Skin epidermis (tissue), 12 donors: ENCODE results near the gene OR2T33.
"Not testable (repeated sequence)": the region's sequence is repeated elsewhere in the genome, so short reads cannot be mapped to it uniquely, and the experiment has no call there.

ENCODE experiments used
- H3K27ac ChIP-seq, 21 experiments: fragments of 200-600 bp; sonication (generic) in 11 of 21; one replicate each; pipeline ENCODE4 v1.5.0; 2020; ENCODE audit warnings: mild to moderate bottlenecking in 3 of 21, inconsistent platforms in 2 of 21, moderate library complexity in 2 of 21
- H3K4me3 ChIP-seq, 7 experiments: fragments of 200-600 bp; sonication (generic) in 2 of 7; one replicate each; pipeline ENCODE4 v1.5.0; 2020; ENCODE audit warnings: inconsistent platforms in 2 of 7, mild to moderate bottlenecking in 2 of 7, moderate library complexity in 1 of 7

Gene OR2T33, protein sequence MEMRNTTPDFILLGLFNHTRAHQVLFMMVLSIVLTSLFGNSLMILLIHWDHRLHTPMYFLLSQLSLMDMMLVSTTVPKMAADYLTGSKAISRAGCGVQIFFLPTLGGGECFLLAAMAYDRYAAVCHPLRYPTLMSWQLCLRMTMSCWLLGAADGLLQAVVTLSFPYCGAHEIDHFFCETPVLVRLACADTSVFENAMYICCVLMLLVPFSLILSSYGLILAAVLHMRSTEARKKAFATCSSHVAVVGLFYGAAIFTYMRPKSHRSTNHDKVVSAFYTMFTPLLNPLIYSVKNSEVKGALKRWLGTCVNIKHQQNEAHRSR

DNA sequence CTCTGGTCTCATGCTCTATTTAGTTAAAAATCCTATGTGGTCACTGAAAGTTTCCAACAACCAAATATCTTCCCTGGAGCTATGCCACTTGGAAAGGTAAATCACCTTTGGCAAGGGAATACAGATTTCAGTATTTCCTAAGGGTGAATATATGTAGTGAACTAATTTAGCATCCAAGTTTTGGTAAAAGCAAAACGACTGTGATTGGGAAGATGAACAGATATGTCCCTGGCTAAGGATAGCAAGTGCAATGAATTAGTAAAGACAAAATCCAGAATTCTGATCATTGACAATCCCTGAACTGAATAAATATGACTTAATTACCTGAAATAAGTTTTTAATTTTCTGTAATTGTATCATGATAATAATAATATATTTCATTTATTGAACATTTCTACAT lies at the start of gene OR2T33:
Gene OR2T33, minus strand, starts transcription at position 101 of the 400 bp plus-strand sequence. CDS start 4,162 bp downstream, outside the sequence.
- H3K4me3 ChIP-seq = no peak within 1 kb of the TSS
- H3K27ac ChIP-seq = no peak within 1 kb of the TSS

DNA sequence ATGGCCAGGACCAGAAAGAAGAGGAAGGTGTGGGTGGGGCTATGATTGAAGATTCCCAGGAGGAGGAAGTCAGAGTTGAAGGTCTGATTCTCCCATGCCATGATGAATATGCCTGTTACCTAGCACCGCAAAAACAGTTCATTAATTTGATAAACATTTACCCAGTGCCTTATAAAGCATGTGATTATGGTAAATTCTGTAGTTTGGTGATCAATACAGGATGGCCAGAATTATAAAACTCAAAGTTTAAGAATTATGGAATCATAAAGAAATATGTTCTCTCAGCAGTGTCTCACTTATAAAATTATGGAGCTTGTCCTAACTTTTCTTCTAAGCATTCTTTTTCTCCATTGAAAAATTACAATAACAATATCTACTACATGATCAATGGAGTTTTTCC lies 46.7 kb upstream of the OR2T33 start, which contains the start of gene OR2M7:
Gene OR2M7, minus strand, starts transcription at position 101 of the 400 bp plus-strand sequence. Its CDS starts 0 bp downstream, at position 101.
- no peak within 1 kb of the TSS for H3K4me3 ChIP-seq
- H3K27ac ChIP-seq = no peak within 1 kb of the TSS

DNA sequence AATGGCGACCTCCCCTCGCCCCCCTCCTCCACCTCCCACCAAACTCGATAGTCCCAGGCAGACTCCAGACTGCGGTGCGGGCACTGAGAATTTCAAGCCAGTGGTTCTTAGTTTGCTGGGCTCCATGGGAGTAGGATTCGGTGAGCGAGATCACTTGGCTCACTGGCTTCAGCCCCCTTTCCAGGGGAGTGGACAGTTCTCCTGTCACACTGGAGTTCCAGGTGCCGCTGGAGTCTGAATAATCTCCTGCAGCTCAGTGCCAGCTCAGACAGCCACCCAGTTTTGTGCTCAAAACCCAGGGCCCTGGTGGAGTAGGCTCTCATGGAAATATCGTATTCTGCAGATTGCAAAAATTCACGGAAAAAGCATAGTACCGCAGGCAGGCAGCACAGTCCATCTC lies 39.0 kb upstream of the OR2T33 start:
- H3K27ac ChIP-seq = no peak overlapping the region

DNA sequence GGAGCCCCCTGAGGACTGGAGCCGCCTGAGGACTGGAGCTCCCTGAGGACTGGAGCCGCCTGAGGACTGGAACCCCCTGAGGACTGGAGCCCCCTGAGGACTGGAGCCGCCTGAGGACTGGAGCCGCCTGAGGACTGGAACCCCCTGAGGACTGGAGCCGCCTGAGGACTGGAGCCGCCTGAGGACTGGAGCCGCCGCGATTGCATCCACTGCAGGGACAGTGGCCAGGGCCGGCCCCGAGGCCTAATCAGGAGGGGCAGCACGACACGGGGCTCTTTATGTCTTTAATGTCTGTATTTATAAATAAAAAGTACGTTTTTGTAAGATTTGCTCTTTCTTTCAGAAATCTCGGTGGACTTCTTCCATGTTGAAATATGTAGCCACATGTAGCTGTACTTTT lies 29.0 kb upstream of the OR2T33 start:
- H3K27ac ChIP-seq = not testable (repeated sequence)

More for the DNA sequence above, 39.0 kb upstream of the OR2T33 start:
- no peak overlapping the region for H3K4me3 ChIP-seq

DNA sequence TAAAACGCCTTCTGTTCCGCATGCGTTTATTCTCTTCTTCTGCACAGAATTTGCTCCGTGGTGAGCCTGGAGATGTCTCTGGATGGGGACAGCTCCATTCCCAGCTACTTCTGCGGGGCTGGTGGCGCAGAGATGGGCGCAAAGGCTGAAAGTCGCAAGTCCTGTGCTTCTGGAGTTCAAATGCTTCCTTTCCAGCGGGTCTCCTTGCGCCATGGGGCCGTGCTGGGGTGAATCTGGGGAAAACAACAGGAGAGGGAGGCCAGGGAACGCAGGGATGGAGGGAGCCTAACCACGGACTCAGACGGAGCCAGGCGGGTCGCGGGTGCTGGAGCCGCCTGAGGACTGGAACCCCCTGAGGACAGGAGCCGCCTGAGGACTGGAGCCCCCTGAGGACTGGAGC lies 28.3 kb upstream of the OR2T33 start:
- Histone ChIP-seq H3K4me3 (no peak overlapping the region), H3K27ac (no peak overlapping the region)

More for the DNA sequence above, 29.0 kb upstream of the OR2T33 start:
- not testable (repeated sequence) for H3K4me3 ChIP-seq

DNA sequence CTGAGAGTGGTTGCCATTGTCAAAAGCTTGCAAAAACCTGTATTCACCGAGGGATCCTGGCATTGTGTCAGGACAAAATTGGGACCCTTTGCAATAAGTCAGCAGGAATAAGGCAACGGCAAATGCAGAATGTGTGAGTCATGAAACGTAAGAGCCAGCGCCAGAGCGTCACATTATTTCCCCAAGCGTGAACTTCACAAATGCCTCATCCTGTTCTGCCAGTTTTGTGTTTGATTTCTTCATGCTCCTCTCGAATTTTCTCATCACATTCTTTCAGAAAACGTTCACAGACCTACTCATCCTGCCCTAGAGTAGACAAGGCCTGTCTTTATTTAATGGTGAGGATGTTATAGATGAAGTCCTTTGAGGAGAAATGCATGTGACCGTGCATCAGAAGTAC lies 27.9 kb upstream of the OR2T33 start:
- not testable (repeated sequence) for H3K4me3 ChIP-seq, H3K27ac ChIP-seq

DNA sequence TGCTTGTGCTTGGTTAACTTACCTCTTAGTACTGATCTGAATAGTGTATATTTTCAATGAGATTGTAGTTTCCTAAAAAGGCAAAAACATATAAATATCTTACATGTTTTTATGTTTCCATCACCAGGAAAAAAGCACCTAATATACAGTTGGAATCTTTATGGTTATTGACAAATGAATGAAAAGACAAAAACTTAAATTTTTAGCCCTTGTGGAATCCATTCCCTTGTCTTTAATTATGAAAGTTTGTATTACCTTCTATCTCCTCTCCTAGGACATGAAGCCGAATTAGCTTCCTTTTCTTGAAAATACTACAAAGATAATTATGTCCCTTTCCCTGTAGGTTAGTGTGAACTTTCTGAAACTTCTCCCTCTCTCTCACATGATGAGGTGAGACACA lies 25.5 kb upstream of the OR2T33 start, which contains the start of gene OR2T12:
Gene OR2T12, minus strand, starts transcription at position 101 of the 400 bp plus-strand sequence. CDS start 7,846 bp downstream, outside the sequence.
- H3K27ac ChIP-seq = no peak within 1 kb of the TSS
- no peak within 1 kb of the TSS for H3K4me3 ChIP-seq

DNA sequence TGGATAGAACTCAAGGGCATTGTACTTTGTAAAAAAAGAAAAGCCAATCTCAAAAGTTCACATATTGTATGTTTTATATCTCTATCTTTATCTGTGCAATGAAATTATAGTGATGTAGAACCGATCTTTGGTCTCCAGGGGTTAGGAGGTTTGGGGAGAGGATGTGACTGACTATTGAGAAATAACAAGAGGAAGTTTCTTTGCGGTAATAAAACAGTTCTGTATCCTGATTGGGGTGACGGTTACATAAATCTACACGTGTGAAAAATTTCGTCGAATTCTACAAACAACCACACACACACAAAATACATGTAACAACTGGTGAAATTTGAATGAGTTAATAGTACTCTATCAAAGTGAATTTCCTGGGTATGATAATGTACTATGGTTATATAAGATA lies 10.6 kb upstream of the OR2T33 start:
- H3K4me3 ChIP-seq = no peak overlapping the region

DNA sequence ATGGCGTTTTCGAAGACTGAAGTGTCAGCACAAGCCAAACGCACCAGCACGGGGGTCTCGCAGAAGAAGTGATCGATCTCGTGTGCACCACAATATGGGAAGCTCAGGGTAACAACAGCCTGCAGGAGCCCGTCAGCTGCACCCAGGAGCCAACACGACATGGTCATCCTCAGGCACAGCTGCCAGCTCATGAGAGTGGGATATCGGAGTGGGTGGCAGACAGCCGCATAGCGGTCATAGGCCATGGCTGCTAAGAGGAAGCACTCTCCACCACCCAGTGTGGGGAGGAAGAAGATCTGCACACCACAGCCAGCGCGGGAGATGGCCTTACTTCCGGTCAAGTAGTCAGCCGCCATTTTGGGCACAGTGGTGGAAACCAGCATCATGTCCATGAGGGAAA lies 4.6 kb downstream of the OR2T33 start:
- not testable (repeated sequence) for H3K27ac ChIP-seq, H3K4me3 ChIP-seq

More for the DNA sequence above, 10.6 kb upstream of the OR2T33 start:
- no peak overlapping the region for H3K27ac ChIP-seq

DNA sequence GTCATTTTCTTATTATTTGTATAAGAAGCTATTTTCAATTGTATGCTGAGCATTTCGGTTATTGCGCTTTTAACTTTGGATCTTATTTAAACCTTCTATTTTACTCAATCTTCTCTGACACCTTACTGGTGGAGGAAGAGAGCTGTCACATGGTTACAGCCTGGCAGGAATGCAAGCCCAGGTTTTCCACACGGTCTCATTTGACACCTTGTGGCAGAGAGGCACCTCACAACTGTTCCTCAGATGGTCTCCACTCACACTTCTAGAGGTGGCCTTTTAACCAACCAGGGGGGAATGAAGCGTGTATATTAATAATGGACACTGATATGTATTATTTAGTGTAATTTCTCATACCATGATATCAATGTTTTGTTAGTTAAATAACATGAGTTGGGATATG lies 9.6 kb downstream of the OR2T33 start:
- H3K27ac ChIP-seq = no peak overlapping the region
- H3K4me3 ChIP-seq = no peak overlapping the region

DNA sequence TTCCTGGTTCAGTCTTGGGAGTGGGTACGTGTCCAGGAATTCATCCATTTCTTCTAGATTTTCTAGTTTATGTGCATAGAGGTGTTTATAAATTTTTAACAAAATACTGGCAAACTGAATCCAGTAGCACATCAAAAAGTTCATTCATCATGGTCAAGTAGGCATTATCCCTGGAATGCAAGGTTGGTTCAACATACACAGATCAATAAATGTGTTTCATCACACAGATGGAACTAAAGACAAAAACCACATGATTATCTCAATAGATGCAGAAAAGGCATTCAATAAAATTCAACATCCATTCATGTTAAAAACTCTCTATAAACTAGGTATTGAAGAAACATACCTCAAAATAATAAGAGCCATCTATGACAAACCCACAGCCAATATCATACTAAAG lies 18.5 kb downstream of the OR2T33 start:
- H3K4me3 ChIP-seq, H3K27ac ChIP-seq: not testable (repeated sequence)

DNA sequence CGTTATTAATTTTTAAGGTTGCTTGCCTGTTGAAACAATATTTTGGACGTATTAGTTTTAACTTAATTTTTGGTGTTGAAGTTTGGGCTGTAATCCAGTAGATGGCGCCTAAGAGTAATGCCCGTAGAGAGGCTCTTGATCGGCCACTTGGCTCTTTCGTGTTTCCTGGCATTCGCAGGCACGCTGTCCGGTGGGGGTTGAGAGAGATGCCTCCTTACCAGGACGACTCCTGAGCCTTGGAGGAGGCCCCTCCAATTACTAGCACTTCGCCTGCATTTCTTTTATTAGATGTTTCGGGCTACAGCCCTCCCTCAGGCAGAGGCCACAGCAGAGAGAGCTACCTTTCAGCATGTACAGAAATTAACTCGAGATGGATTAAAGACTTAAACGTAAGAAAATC lies 34.6 kb downstream of the OR2T33 start:
- H3K27ac ChIP-seq = no peak overlapping the region
- H3K4me3 ChIP-seq = no peak overlapping the region

DNA sequence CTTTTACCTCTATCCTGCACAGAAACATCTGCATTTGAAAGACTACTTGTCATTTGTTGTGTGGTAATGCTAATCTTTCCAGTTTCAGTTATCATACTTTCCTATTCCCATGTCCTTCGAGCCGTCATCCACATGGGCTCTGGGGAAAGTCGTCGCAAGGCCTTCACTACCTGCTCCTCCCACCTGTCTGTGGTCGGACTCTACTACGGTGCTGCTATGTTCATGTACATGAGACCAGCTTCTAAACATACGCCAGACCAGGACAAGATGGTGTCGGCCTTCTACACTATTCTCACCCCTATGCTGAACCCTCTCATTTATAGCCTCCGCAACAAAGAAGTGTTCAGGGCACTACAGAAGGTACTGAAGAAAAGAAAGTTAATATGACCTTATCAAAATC lies 38.3 kb downstream of the OR2T33 start:
- no peak overlapping the region for H3K27ac ChIP-seq
- no peak overlapping the region for H3K4me3 ChIP-seq

DNA sequence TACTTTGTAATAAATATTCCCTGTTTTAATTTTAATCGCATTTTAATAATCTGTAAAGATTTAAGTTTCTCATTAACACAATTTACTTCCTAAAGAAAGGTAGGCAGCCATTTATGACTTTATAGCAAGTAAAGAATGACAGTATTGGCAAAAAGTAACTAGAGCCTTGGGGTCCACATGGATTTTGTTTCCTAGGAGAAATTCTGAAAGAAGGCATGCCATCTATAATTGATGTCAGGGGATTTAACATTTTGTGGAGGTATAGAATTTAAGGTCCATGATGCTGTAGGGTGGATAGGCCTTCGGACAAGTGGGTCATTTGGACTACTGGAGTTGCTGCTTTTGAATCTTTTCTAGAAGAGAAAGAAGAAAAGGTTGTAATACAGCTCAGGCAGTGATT lies 46.7 kb downstream of the OR2T33 start, which contains the start of gene OR2M4:
Gene OR2M4, plus strand, starts transcription at position 301 of the 400 bp plus-strand sequence. CDS start 7,512 bp downstream, outside the sequence.
- Histone ChIP-seq H3K27ac (no peak within 1 kb of the TSS), H3K4me3 (no peak within 1 kb of the TSS)

DNA sequence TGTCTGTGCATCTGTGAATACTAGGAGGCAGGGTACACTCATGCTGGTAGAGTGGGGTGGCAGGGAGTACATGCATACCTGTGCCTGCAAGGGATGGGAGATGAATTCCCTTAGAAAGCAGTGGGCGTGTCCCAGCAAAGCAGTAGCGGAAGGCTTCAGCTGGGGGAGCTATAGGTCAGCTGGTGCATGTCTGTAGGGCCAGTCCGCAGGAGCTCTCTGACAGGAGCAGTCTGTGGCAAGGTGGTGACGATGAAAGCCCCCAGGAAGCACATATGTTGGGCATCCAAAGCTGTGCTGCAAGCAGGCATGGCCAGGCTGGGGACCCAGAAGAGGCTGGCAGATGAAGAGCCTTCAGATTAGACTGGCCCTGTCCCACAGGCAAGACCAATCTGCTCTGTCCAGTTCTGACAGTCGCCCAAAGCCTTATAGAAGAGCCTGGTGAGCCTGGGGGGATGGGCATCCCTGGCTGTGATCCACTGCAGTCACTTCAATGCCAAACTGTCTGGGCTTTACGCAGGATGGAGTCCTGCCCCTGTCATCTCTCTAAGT lies 48.3 kb downstream of the OR2T33 start:
- H3K27ac ChIP-seq = no peak overlapping the region
- H3K4me3 ChIP-seq = no peak overlapping the region

DNA sequence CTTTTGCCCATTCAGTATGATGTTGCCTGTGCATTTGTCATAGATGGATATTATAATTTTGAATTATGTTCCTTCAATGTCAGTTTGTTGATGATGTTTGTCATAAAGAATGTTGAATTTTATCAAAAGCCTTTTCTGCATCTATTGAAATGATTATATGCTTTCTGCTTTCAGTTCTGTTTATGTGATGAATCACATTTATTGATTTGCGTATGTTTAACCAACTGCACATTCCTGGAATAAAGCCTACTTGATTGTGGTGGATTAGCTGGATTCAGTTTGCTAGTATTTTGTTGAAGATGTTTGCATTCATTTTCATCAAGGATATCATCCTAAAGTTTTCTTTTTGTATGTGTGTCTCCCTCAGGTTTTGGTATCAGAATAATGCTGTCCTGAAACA lies 52.2 kb downstream of the OR2T33 start:
- H3K4me3 ChIP-seq = no peak overlapping the region
- H3K27ac ChIP-seq = no peak overlapping the region
